Breast epithelium (tissue), 4 donors: Measurements from ENCODE around the gene DGKI. TPM values are rescaled to one million over a fixed set of nuclear protein-coding genes. Genes with fewer than 3 reads are reported as not detected.

ENCODE experiments used
- DNase-seq, 2 donors: peaks; one replicate each; pipeline ENCODE4 v3.0.0-alpha.2; 2019; ENCODE audit warnings: low spot score in 2 of 2
- H3K27ac ChIP-seq, 2 donors: fragments of 200-600 bp; sonication (generic) in 1 of 2; one replicate each; pipeline ENCODE4 v1.5.1; 2016 to 2019; ENCODE audit warnings: mild to moderate bottlenecking in 1 of 2
- H3K27me3 ChIP-seq, 2 donors: fragments of 200-600 bp; sonication (generic) in 1 of 2; one replicate each; pipeline versions ENCODE4 v1.5.1 to v1.6.0; 2017 to 2019; ENCODE audit warnings: control low read depth in 1 of 2, mild to moderate bottlenecking in 1 of 2
- H3K36me3 ChIP-seq: fragments of 200-600 bp; one replicate; pipeline ENCODE4 v1.5.1; 2019
- H3K4me1 ChIP-seq, 2 donors: fragments of 200-600 bp; sonication (generic); one replicate each; pipeline ENCODE4 v1.5.1; 2016 to 2019; ENCODE audit warnings: control low read depth in 1 of 2
- H3K4me3 ChIP-seq, 3 donors: fragments of 200-600 bp; sonication (generic); 1 replicate in 2 of 3; 2 replicates in 1 of 3; pipeline ENCODE4 v1.5.1; 2016 to 2019; ENCODE audit warnings: mild to moderate bottlenecking in 3 of 3, moderate library complexity in 2 of 3
- H3K9me3 ChIP-seq, 2 donors: fragments of 200-600 bp; sonication (generic) in 1 of 2; one replicate each; pipeline ENCODE4 v1.5.1; 2016 to 2019; ENCODE audit warnings: control low read depth in 1 of 2
- CTCF ChIP-seq, 3 donors: fragments of 450-650 bp; IDR thresholded peaks; one replicate each; pipeline ENCODE4 v1.5.1; 2016 to 2017; ENCODE audit warnings: antibody characterized with exemption in 3 of 3, mild to moderate bottlenecking in 3 of 3, moderate library complexity in 3 of 3
- POLR2A ChIP-seq: fragments of 450-650 bp; IDR thresholded peaks from one replicate; pipeline ENCODE4 v1.6.1; 2016; ENCODE audit warnings: antibody characterized with exemption, mild to moderate bottlenecking, moderate library complexity
- POLR2AphosphoS5 ChIP-seq, 3 donors: sonication (generic); formaldehyde crosslinking; IDR thresholded peaks; one replicate each; pipeline ENCODE4 v1.6.1; 2017; ENCODE audit warnings: antibody characterized with exemption in 3 of 3
- intact Hi-C: fragments of 100-400 bp; cut with DNase I; formaldehyde crosslinking; loops from one replicate; pipeline ENCODE4 v1.15.1; 2023; ENCODE audit warnings: low total_unique reads
- total RNA-seq, 3 donors: library from RNA; depleted of rRNA; stranded (reverse); fragments of >200 nt; gene quantifications; one replicate each; pipeline ENCODE4 v1.1.0, GENCODE V29; 2016

Gene DGKI
- total RNA-seq, 3 donors from 2014 or later = 2.7 to 4.1 (median 2.9) TPM

GRCh38 chr7:137762334-137762733 lies 84.4 kb downstream of the DGKI start:
- Histone ChIP-seq H3K4me3 (no peak overlapping the region), H3K36me3 (no peaks in the 10 kb centered on the region), H3K27ac (no peak overlapping the region), H3K4me1 (no peaks in the 10 kb centered on the region), H3K9me3 (no peaks in the 10 kb centered on the region), H3K27me3 (no peaks in the 10 kb centered on the region)
- TF ChIP-seq CTCF (IDR thresholded peaks at IDR 0.05) (no peak), POLR2AphosphoS5 (IDR thresholded peaks at IDR 0.05) (no peak)
- intact Hi-C loops = no loop called here
- no peak for DNase-seq

- no peaks in the 10 kb centered on the region for H3K36me3 ChIP-seq
- no peak for TF ChIP-seq POLR2A
- TF ChIP-seq CTCF (IDR thresholded peaks at IDR 0.05) = no peak
- no peak for TF ChIP-seq POLR2AphosphoS5 (IDR thresholded peaks at IDR 0.05)
- no peaks in the 10 kb centered on the region for H3K27me3 ChIP-seq
- H3K27ac ChIP-seq = no peak overlapping the region
- no peak overlapping the region for H3K4me3 ChIP-seq
- intact Hi-C loops = no loop called here
- H3K9me3 ChIP-seq = no peaks in the 10 kb centered on the region
- DNase-seq = no peak
- H3K4me1 ChIP-seq = no peaks in the 10 kb centered on the region
These were observed 86.7 kb downstream of the DGKI start for GRCh38 chr7:137760111-137760510.

- no peak overlapping the region for H3K4me3 ChIP-seq
- no peak for DNase-seq
- no peaks in the 10 kb centered on the region for H3K4me1 ChIP-seq
- no peaks in the 10 kb centered on the region for H3K27me3 ChIP-seq
- no peaks in the 10 kb centered on the region for H3K9me3 ChIP-seq
- intact Hi-C loops = no loop called here
- no peaks in the 10 kb centered on the region for H3K36me3 ChIP-seq
- no peak overlapping the region for H3K27ac ChIP-seq
- TF ChIP-seq POLR2A = no peak
- TF ChIP-seq CTCF (IDR thresholded peaks at IDR 0.05) = no peak
- no peak for TF ChIP-seq POLR2AphosphoS5 (IDR thresholded peaks at IDR 0.05)
These were observed 89.4 kb downstream of the DGKI start for GRCh38 chr7:137757146-137757925.

- Histone ChIP-seq H3K4me1 (no peaks in the 10 kb centered on the region), H3K9me3 (no peaks in the 10 kb centered on the region), H3K4me3 (no peak overlapping the region), H3K36me3 (no peaks in the 10 kb centered on the region), H3K27me3 (no peaks in the 10 kb centered on the region), H3K27ac (no peak overlapping the region)
- no peak for TF ChIP-seq POLR2A
- TF ChIP-seq CTCF (IDR thresholded peaks at IDR 0.05) = no peak
- TF ChIP-seq POLR2AphosphoS5 (IDR thresholded peaks at IDR 0.05) = no peak
- DNase-seq = no peak
- intact Hi-C loops = no loop called here
These were observed 90.7 kb downstream of the DGKI start for GRCh38 chr7:137755846-137756651.

GRCh38 chr7:137755427-137755826 lies 91.3 kb downstream of the DGKI start:
- H3K9me3 ChIP-seq = no peaks in the 10 kb centered on the region
- H3K36me3 ChIP-seq = no peaks in the 10 kb centered on the region
- H3K27me3 ChIP-seq = no peaks in the 10 kb centered on the region
- intact Hi-C loops = no loop called here
- no peak for DNase-seq
- no peaks in the 10 kb centered on the region for H3K4me1 ChIP-seq
- TF ChIP-seq CTCF (IDR thresholded peaks at IDR 0.05) (no peak), POLR2AphosphoS5 (IDR thresholded peaks at IDR 0.05) (no peak), POLR2A (no peak)
- H3K4me3 ChIP-seq = no peak overlapping the region
- no peak overlapping the region for H3K27ac ChIP-seq
